Lung (tissue), 12 donors: ENCODE measurements around the gene HLA-DMB. TPM values are rescaled to one million over a fixed set of nuclear protein-coding genes. Genes with fewer than 3 reads are reported as not detected.
A peak's percentile ranks its signal among the peaks of the same experiment; 100 is the strongest.

Source experiments
- ATAC-seq: fragments of 200-7000 bp; cut with Tn5 transposase; one replicate; pipeline ENCODE4 v1.9.1; 2020; ENCODE audit warnings: moderate number of reproducible peaks; ENCODE audit not compliant: insufficient read depth, low FRiP score
- DNase-seq, 3 donors: peaks; one replicate each; pipeline ENCODE4 v3.0.0-alpha.2; 2013 to 2017
- H3K27ac ChIP-seq, 2 donors: one replicate each; pipeline ENCODE4 v1.5.1; 2013; ENCODE audit warnings: mild to moderate bottlenecking in 2 of 2, moderate library complexity in 2 of 2, control low read depth in 1 of 2, inconsistent platforms in 1 of 2, low read depth in 1 of 2, low read length in 1 of 2
- H3K27me3 ChIP-seq, 3 donors: one replicate each; pipeline ENCODE4 v1.5.1; 2013; ENCODE audit warnings: low read length in 2 of 3; ENCODE audit not compliant: control insufficient read depth in 3 of 3, insufficient read depth in 3 of 3
- H3K36me3 ChIP-seq, 4 donors: one replicate each; pipeline ENCODE4 v1.5.1; 2013; ENCODE audit warnings: low read length in 4 of 4, mild to moderate bottlenecking in 1 of 4, moderate library complexity in 1 of 4; ENCODE audit not compliant: control insufficient read depth in 4 of 4, insufficient read depth in 4 of 4
- H3K4me1 ChIP-seq, 5 donors: one replicate each; pipeline ENCODE4 v1.5.1; 2013; ENCODE audit warnings: low read length in 5 of 5, mild to moderate bottlenecking in 2 of 5, moderate library complexity in 1 of 5; ENCODE audit not compliant: control insufficient read depth in 5 of 5, insufficient read depth in 5 of 5
- H3K4me3 ChIP-seq: one replicate; pipeline ENCODE4 v1.5.1; 2013; ENCODE audit warnings: mild to moderate bottlenecking, control low read depth, moderate library complexity
- H3K9ac ChIP-seq, 2 donors: one replicate each; pipeline ENCODE4 v1.5.1; 2013; ENCODE audit warnings: low read length in 2 of 2, control low read depth in 1 of 2; ENCODE audit not compliant: insufficient read depth in 1 of 2
- H3K9me3 ChIP-seq, 4 donors: one replicate each; pipeline ENCODE4 v1.5.1; 2013; ENCODE audit warnings: low read length in 3 of 4, mild to moderate bottlenecking in 1 of 4, moderate library complexity in 1 of 4; ENCODE audit not compliant: control insufficient read depth in 4 of 4, insufficient read depth in 3 of 4
- CTCF ChIP-seq: IDR thresholded peaks from 2 replicates; pipeline ENCODE4 v1.5.1; 2012; ENCODE audit warnings: mild to moderate bottlenecking; ENCODE audit errors: control extremely low read depth, extremely low read depth
- WGBS, 2 donors: extraction: QIAGEN DNeasy Blood & Tissue Kit; methylation state at CpG; one replicate each; pipeline ENCODE4 v1.1.7; 2013; 5-methylcytosine and 5-hydroxymethylcytosine counted together
- polyA plus RNA-seq, 2 donors: library from polyadenylated mRNA; stranded (reverse); fragments of 200-250 nt; gene quantifications; one replicate each; pipeline ENCODE4 v1.2.1, GENCODE V29; 2013
- total RNA-seq, 2 donors: library from RNA; depleted of rRNA in 1 of 2; stranded (reverse); fragments of >200 nt in 1 of 2; gene quantifications; one replicate each; pipeline ENCODE4 v1.2.1, GENCODE V29; 2014 to 2021
- donor health status: control.
- donor health status: control.
- donor health status: Bipolar disorder and iron deficiency.
- donor health status: healthy.
- donor health status: DM: yes; HTN: yes; CAD: no.

The HLA-DMB gene
- total and polyA plus RNA-seq, 4 donors = 42.3 to 76.7 (median 51.1) TPM

- Histone ChIP-seq H3K27me3 (peaks cover 0 to 2% (median 0%) of the 10 kb centered on the region in 3 donors), H3K36me3 (peaks cover 0 to 3% (median 0%) of the 10 kb centered on the region in 4 donors), H3K27ac (peak overlapping the region in 1 of 2 donors; percentile 24), H3K9ac (no peak overlapping the region), H3K9me3 (no peaks in the 10 kb centered on the region), H3K4me1 (peaks cover 0 to 13% (median 0%) of the 10 kb centered on the region in 5 donors), H3K4me3 (no peak overlapping the region)
- TF ChIP-seq CTCF = no peak
- no peak for ATAC-seq
- DNase-seq = no peak
- 88 to 89% methylated on average over 3 of the region's 3 CpGs for WGBS, 2 donors
Measured at GRCh38 chr6:32950010-32950409, 9.2 kb upstream of the HLA-DMB start.

GRCh38 chr6:32949113-32949512, 8.3 kb upstream of the HLA-DMB start:
- Histone ChIP-seq H3K9me3 (no peaks in the 10 kb centered on the region), H3K4me3 (no peak overlapping the region), H3K9ac (no peak overlapping the region), H3K27ac (no peak overlapping the region), H3K4me1 (peaks cover 0 to 14% (median 0%) of the 10 kb centered on the region in 5 donors), H3K27me3 (peaks cover 0 to 2% (median 0%) of the 10 kb centered on the region in 3 donors), H3K36me3 (peaks cover 0 to 3% (median 0%) of the 10 kb centered on the region in 4 donors)
- ATAC-seq (no peak), DNase-seq (no peak)
- no peak for TF ChIP-seq CTCF
- 89 to 94% methylated on average over 9 of the region's 9 CpGs for WGBS, 2 donors

GRCh38 chr6:32947552-32948465, 7.0 kb upstream of the HLA-DMB start:
- Histone ChIP-seq H3K4me1 (peaks cover 0 to 14% (median 0%) of the 10 kb centered on the region in 5 donors), H3K27ac (no peak overlapping the region), H3K4me3 (no peak overlapping the region), H3K9ac (no peak overlapping the region), H3K9me3 (no peaks in the 10 kb centered on the region), H3K27me3 (peaks cover 0 to 2% (median 0%) of the 10 kb centered on the region in 3 donors), H3K36me3 (peaks cover 0 to 3% (median 0%) of the 10 kb centered on the region in 4 donors)
- peak; percentile 36 for TF ChIP-seq CTCF
- DNase-seq = peak in 2 of 3 donors; percentile 40 to 56
- WGBS, 2 donors = 73 to 82% methylated on average over 11 of the region's 11 CpGs
- ATAC-seq = no peak
